DOHH2 (cell line): ENCODE data around the gene MYL9.

ENCODE experiments used
- H3F3A ChIP-seq: fragments of 200-600 bp; sonication (generic), shearing (Covaris generic); 2 replicates; pipeline ENCODE4 v1.6.0; 2016; ENCODE audit warnings: antibody characterized with exemption, mild to moderate bottlenecking; ENCODE audit not compliant: control insufficient read depth, insufficient read depth
- H3K27ac ChIP-seq: fragments of 200-600 bp; sonication (generic); 2 replicates; pipeline ENCODE4 v1.5.1; 2014; ENCODE audit warnings: low read depth, mild to moderate bottlenecking, low read length, moderate library complexity
- H3K27me3 ChIP-seq: fragments of 200-600 bp; sonication (generic); 2 replicates; pipeline ENCODE4 v1.6.1; 2014; ENCODE audit warnings: mild to moderate bottlenecking, low read length, mixed read lengths; ENCODE audit not compliant: control insufficient read depth
- H3K36me3 ChIP-seq: fragments of 200-600 bp; sonication (generic); 2 replicates; pipeline ENCODE4 v1.6.1; 2014; ENCODE audit warnings: mild to moderate bottlenecking, low read length, moderate library complexity, mixed read lengths; ENCODE audit not compliant: control insufficient read depth
- H3K4me1 ChIP-seq: fragments of 200-600 bp; sonication (generic); 2 replicates; pipeline ENCODE4 v1.6.1; 2014; ENCODE audit warnings: mild to moderate bottlenecking, low read length, mixed read lengths; ENCODE audit not compliant: control insufficient read depth
- H3K4me2 ChIP-seq: fragments of 200-600 bp; sonication (generic); 2 replicates; pipeline ENCODE4 v1.6.0; 2014; ENCODE audit warnings: mild to moderate bottlenecking, low read length, moderate library complexity
- H3K4me3 ChIP-seq: fragments of 200-600 bp; sonication (generic); 2 replicates; pipeline ENCODE4 v1.5.1; 2014; ENCODE audit warnings: mild to moderate bottlenecking, low read length, mixed read lengths
- H3K79me2 ChIP-seq: fragments of 200-600 bp; sonication (generic); 2 replicates; pipeline ENCODE4 v1.6.1; 2014; ENCODE audit warnings: mild to moderate bottlenecking, low read length, mixed read lengths; ENCODE audit not compliant: control insufficient read depth
- H3K9me2 ChIP-seq: fragments of 200-600 bp; sonication (generic); replicated peaks from 2 replicates; pipeline ENCODE4 v1.6.1; 2014; ENCODE audit warnings: mild to moderate bottlenecking, low read length, mixed read lengths; ENCODE audit not compliant: control insufficient read depth
- H3K9me3 ChIP-seq: fragments of 200-600 bp; sonication (generic); 2 replicates; pipeline ENCODE4 v1.6.1; 2014; ENCODE audit warnings: antibody characterized with exemption, low read length, mixed read lengths; ENCODE audit not compliant: control insufficient read depth, insufficient read depth
- H4K20me1 ChIP-seq: fragments of 200-600 bp; sonication (generic); 2 replicates; pipeline ENCODE4 v1.6.0; 2014; ENCODE audit warnings: low read depth, mild to moderate bottlenecking, antibody characterized with exemption, low read length, moderate library complexity; ENCODE audit not compliant: control insufficient read depth, insufficient read depth
- CTCF ChIP-seq: fragments of 200-600 bp; sonication (generic); IDR thresholded peaks from one replicate; pipeline ENCODE4 v1.5.1; 2014; ENCODE audit warnings: antibody characterized with exemption, mild to moderate bottlenecking, low read depth, low read length; ENCODE audit not compliant: poor library complexity, severe bottlenecking
- EZH2phosphoT487 ChIP-seq: fragments of 200-600 bp; sonication (generic); IDR thresholded peaks from 2 replicates; pipeline ENCODE4 v1.6.1; 2017; ENCODE audit warnings: borderline replicate concordance, mild to moderate bottlenecking, antibody characterized with exemption, low read length, moderate library complexity, mixed read lengths

The MYL9 gene

GRCh38 chr20:36585410-36586125, 44.2 kb downstream of the MYL9 start:
- Histone ChIP-seq H3K9me2 (no peaks in the 10 kb centered on the region), H3K27me3 (no peaks in the 10 kb centered on the region), H3K27ac (no peak overlapping the region), H3K4me1 (no peaks in the 10 kb centered on the region), H3K79me2 (no peaks in the 10 kb centered on the region; the same call in 1 of the 2 replicates), H3K36me3 (peaks cover 68% of the 10 kb centered on the region), H3K4me2 (no peak overlapping the region), H3K4me3 (no peak overlapping the region), H3K9me3 (no peaks in the 10 kb centered on the region), H4K20me1 (no peaks in the 10 kb centered on the region), H3F3A (no peaks in the 10 kb centered on the region; the same call in 1 of the 2 replicates)
- no peak for TF ChIP-seq CTCF
- TF ChIP-seq EZH2phosphoT487: no peak

- H3F3A ChIP-seq: peaks cover 9% of the 10 kb centered on the region
- H3K9me2 ChIP-seq: no peaks in the 10 kb centered on the region
- peaks cover 6% of the 10 kb centered on the region; the same call in 1 of the 2 replicates for H3K79me2 ChIP-seq
- no peak overlapping the region for H3K4me3 ChIP-seq
- H3K27ac ChIP-seq: no peak overlapping the region
- no peak overlapping the region for H3K4me2 ChIP-seq
- no peaks in the 10 kb centered on the region for H3K9me3 ChIP-seq
- H3K27me3 ChIP-seq: no peaks in the 10 kb centered on the region
- no peaks in the 10 kb centered on the region; the same call in 1 of the 2 replicates for H4K20me1 ChIP-seq
- TF ChIP-seq EZH2phosphoT487 (no peak), CTCF (no peak)
- H3K4me1 ChIP-seq: peaks cover 12% of the 10 kb centered on the region
- H3K36me3 ChIP-seq: peaks cover 68% of the 10 kb centered on the region
Observed at GRCh38 chr20:36587388-36588070, 46.2 kb downstream of the MYL9 start.

- Histone ChIP-seq H3F3A (peaks cover 33% of the 10 kb centered on the region), H3K79me2 (peaks cover 9% of the 10 kb centered on the region; the same call in 1 of the 2 replicates), H3K9me3 (no peaks in the 10 kb centered on the region), H3K9me2 (no peaks in the 10 kb centered on the region), H3K36me3 (peaks cover 61% of the 10 kb centered on the region), H3K27ac (no peak overlapping the region), H3K4me2 (no peak overlapping the region), H3K4me3 (no peak overlapping the region), H4K20me1 (no peaks in the 10 kb centered on the region; the same call in 1 of the 2 replicates), H3K4me1 (peaks cover 49% of the 10 kb centered on the region), H3K27me3 (no peaks in the 10 kb centered on the region)
- TF ChIP-seq EZH2phosphoT487 (no peak), CTCF (no peak)
Observed at GRCh38 chr20:36591281-36591680, 50.0 kb downstream of the MYL9 start.
